NCI-H460 (cell line): ENCODE results near the gene SAE1. TPM values are rescaled to one million over a fixed set of nuclear protein-coding genes. Genes with fewer than 3 reads are reported as not detected.

Source experiments
- DNase-seq: peaks from one replicate; pipeline ENCODE4 v3.0.0-alpha.2; 2016; ENCODE audit warnings: low read depth; ENCODE audit errors: extremely low read depth
- total RNA-seq: library from RNA; depleted of rRNA; stranded (reverse); fragments of >200 nt; shearing (Covaris generic); gene quantifications from 2 replicates; pipeline ENCODE4 v1.2.3, GENCODE V29; 2014

The SAE1 gene
- total RNA-seq, 1 experiment from 2014 or later: 66.4 TPM

- DNase-seq: no peak
These were observed 78.9 kb downstream of the SAE1 start for GRCh38 chr19:47209319-47210179.

DNA sequence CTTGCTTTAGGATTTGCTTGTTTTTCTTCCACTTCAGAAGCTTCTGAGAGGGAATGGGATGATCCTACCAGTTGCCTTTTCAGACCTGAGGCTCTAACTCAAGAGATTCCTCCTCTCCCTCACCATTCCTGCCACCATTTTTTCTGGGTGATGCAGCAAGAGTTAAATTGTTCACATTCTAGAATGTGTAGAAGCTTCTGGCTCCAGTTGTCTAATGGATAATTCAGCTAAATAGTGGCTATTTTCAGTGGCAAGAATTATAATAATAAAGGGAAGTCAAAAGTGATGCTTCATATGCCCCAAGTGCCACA, 79.5 kb downstream of the SAE1 start:
- no peak for DNase-seq

DNA sequence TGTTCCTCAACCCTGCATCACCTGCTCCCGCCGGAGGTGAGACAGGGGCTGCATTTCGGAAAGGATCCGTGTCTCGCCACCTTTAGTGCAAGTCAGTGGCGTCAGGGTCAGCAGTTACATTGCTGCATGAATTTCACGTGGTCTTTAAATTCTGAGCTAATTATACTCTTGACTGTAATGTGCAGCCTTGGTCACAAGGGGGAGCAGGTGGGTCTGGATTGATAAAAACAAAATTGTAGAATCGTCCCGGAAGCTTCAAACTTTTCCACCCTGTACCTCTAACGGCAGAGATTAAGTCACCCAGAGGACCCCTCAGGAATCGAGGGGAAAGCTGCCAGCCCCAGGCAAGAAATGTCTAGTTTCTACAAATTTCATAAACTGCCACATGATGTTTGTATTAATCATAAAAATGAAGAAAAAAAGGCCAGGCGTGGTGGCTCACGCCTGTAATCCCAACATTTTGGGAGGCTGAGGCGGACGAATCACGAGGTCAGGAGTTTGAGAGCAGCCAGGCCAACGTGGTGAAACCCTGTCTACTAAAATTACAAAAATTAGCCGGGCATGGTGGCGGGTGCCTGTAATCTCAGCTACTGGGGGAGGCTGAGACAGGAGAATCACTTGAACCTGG, 80.2 kb downstream of the SAE1 start:
- peak; percentile 75 for DNase-seq

- DNase-seq: no peak
These were observed 84.9 kb downstream of the SAE1 start for GRCh38 chr19:47215581-47215980.

DNA sequence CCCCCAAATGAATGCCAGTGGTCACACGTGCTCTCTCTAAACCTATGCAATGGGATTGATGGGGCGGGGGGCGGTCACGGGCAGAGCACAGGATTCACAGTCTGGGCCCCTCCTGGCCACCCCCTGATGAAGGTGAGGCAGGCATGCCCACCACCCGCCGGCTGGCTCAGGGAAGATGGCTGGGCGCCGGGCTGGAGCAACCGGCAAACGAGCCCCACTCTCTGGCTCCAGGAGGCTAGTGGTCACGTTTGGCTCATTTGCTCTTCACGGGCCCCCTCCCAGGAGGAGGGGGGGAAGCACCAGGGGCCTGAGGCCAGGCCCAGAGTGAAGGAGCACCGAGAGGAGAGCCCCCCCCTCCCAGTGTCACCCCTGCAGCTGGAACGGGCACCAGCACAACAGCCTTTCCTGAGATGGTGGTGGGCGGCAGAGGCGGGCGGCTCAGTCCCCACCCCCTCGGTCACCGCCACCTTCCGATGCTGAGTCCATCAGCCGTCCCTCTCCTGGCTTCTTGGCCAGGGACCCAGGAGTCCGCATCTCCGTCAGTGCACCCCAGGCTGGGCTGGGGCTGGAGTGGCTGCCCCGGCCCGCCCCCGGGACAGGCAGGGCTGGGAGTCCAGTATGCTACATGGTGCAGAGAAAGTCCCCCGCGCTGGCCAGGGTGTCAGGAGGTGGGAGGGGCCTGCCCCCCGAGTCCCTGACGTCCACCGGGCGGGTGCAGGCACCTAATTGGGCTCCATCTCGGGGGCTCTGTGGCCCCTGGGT, 90.6 kb downstream of the SAE1 start:
- no peak for DNase-seq

- DNase-seq: no peak
These were observed 91.3 kb downstream of the SAE1 start for GRCh38 chr19:47221890-47222289.

DNA sequence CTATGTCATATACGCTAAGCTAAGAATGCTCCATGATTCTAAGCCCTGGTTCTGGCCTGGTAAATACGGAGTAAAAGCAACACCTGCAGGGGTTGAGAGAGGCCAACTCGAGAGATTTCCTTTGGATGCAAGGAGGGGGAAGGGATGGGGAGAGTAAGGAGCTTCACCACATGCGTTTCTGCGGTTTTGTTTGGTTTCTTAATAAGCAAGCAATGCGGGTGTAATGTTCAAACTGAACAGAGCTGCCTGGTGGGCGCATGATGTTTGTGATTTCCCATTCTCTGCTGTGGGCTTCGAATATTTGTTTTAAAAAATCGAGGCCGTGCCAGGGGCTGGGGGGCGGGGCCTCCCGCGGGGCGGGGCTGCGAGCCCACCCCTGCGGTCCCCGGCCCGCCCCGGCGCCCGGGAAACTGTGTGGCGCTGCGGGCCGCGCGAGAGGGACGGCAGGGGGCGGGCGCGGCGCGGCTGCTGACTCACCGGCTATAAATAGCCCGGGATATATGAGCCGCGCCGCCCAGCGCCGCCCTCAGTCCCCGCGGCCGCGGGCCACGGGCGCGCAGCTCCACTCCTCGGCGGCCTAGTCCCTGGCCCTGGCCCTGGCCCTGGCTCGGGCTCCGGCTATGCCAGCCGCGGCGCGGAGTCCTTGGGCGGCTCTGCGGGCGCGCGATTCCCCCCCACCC, 95.3 kb downstream of the SAE1 start:
- DNase-seq: peak; percentile 75

GRCh38 chr19:47226426-47227351, 96.1 kb downstream of the SAE1 start:
- peak; percentile 82 for DNase-seq

DNA sequence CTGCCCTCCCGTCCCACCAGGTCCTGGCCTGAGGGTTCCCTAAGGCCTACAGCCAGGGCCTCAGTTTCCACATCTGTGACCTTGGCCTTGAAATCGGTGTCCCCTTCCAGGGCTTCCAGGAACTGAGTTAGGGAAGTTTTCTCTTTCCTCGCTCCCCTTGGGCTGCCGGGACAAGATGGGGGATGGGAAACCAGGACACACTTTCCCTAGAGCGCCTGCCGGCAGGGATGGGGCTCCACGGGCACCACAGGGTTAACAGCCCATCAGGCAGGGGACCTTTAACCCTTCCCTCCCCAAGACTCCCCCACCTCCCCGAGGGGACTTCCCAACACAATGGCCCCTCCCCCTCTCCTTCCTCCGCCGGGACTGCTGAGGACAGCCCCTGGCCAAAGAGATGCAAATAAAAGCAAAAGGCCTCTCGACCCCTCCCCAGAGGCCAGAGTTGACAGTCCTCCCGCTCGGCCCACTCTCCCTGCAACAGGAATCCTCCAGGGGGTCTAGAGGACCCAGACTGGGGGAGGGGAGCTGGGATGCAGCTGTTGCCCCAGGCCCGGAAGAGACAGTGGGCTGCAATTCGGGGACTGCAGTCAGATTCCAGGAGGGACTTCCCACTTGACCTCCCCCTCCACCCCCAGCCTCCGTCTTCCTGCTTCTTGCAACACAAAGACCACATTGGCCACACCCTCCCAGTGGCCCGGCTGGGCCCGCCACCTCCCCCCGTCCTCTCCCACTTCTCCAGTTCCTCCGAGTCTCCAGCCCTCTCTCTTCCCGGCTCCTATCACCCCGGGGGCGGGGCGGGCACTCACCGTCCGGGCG, 96.9 kb downstream of the SAE1 start:
- peak; percentile 89 for DNase-seq

DNA sequence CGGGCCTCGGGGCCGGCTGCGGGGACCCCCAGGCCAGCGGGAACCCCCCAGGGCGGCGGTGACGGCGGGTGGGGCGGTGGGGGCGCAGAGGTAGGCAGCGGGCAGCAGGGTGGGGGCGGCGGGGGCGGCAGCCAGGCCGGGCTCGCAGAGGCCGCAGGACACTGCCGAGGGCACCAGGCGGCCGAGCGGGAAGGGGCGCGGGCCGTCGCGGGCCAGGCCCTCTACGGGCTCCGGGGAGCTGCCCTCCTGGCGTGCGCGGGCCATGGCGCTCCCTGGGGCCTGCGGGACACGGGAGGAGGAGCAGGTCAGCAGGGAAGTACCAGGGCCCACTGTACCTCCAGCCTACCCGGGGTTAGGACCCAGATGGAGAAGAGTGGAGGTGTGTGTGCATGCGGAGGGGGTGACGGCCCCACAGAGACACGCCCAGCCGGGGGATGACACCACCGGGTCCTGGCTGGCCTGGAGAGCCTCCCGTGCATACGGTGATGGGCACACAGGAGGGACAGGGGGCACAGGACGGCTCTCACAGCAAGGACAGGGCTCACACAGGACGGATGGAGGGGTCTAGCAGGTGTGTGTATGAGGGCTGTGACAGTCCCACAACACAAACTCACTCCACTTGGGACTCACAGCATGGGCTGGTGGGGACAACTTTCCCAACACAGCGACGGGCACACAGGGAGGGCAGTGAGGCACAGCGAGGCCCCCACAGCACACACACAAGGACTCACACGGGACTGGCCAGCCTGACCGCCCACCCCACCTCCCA, 97.7 kb downstream of the SAE1 start:
- no peak for DNase-seq

GRCh38 chr19:47228937-47229675, 98.5 kb downstream of the SAE1 start:
- DNase-seq: no peak

DNA sequence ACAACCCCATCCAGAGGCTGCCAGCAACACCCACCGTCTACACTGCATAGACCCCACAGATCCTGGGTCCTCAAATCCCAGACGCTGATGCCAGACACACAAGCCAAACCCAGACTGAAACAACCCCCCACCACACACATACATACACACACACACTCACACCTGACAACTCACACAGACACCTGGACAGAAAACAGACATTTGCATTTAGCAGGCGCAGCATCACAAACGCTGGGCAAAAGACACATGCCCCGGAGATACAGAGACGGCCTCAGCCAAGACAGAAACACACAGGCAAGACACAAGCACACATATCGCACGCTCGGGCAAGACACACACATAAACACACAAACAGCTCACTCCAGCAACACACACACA, 99.0 kb downstream of the SAE1 start:
- DNase-seq: no peak

DNA sequence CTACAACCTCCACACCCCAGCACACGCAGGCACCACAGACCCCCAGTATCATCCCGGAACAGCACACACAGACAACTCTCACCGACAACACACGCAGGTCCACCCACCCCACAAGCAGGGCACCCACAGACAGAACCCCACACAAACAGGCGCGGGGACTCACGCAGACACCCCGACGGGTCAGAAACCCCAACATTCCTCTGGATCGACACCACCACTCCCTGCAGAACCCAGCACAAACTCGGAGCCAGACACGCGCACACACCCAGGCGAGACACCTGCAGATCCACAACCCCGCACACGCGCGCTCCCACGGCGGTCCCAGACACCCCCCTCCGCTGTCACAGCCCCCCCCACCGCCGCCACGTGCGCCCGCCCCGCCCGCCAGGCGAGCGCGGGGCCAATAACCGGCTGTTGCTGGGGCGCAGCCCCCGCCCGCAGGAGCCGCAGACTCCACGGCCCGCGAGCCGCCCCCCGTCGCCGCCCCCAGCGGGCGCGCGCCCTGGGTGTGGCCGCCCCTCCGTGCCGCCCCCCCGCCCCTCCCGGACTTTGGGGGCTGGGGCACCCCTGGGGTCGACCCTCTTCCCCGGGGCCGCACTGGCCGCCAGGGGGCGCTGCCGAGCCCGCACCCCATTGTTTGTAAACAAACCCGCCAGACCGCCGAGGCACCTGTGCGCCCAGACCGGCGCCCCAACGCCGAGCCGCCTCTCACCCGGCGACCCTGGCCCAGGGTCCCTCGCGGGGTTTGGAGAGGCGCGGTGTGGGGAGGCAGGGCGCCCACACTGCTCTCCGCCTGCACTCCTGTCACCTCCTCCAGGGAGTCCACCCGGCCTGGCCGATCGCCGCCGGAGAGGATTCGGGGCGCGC, 99.7 kb downstream of the SAE1 start:
- no peak for DNase-seq

DNA sequence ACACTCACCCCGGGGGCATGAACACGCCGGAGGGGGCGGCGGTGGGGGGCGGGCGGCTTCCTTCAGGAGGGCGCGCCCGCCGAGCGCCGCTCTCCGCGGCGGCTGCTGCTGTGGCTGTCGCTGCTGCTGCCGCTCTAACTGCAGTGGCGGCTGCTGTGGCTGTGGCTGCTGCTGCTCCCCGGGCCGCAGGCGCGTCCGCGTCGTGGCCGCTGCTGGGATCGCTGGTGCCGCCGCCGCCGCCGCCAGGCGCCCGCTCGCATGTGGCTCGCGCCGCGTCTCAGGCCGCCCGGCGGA, 100.2 kb downstream of the SAE1 start, which contains the start of gene BBC3:
Gene BBC3, minus strand, starts transcription at position 279 of the 294 bp plus-strand sequence. CDS start 2,768 bp downstream, outside the sequence.
- DNase-seq: no peak

- no peak for DNase-seq
These were observed 100.8 kb downstream of the SAE1 start for GRCh38 chr19:47231215-47232054.
